ENCODE measurements around the gene CERS6.

CERS6 gene

DNA sequence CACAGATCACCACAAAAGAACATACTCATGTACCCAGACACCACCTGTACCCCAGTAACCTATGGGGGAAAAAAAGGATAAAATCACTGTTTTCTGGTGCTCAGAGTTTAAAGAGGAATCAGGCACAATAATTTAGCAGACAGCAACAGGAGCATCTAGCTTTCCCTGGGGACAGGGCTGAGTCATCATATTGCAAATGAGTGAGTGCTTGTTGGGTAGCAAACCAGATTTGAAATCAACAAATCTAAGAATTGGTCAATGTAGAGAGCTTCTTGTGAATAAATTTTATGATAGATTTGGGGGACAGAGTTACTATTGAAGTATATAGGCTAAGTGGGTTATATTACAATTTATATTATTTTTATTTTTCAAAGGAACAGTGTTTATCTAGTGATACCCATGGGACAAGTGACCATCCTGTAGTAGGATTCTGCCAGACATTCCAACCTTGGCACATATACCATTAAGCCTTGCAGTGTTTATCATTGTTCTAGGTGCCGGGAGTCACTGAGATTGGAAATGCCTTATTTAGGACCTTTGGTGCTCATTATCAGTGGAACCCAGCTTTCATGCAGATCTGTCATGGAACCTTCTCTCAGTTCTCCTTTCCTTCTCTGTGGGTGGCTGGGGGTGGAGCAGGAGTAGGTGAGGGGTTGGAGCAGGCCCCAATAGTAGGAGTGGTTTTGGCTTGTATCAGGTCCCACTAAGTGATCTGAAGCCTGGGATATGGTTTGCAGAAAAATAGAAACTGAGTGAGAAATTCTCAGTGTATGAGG, 117.2 kb downstream of the CERS6 start:
- no peak for DNase-seq

- DNase-seq = no peak
Observed at GRCh38 chr2:168574856-168575630, 119.0 kb downstream of the CERS6 start.

GRCh38 chr2:168577885-168578284, 121.8 kb downstream of the CERS6 start:
- DNase-seq = no peak

DNA sequence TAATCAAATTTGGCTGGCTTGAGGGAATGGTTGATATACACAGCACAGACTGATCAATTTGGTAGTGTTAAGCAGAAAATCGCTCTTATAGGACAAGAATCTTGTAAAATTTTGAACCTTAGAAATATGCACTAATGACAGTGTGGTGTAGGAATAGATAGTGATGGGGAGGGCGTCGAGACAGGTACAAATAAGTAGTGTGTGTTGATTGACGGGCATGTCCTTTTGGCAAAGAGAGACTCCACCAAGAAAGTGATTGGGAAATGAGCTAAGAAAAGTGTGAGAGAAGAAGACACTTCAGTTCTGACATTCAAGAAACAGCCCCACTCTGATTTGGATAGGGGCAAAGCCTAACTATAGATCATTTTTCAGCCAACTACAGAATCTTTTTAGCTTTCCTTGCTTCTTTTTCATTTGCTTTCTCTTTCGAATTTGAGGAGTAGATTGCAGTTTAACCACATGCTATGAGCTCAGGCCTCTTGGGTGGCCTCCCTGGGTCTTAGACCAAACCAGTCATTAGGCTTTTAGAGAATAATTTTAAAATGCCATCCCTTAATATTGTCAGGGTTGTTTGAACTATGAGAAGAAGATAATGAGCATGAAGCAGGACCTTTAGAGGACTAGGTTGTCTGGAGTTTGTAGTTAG, 127.1 kb downstream of the CERS6 start:
- no peak for DNase-seq

- no peak for DNase-seq
Observed at GRCh38 chr2:168583710-168584521, 127.8 kb downstream of the CERS6 start.

- no peak for DNase-seq
Observed at GRCh38 chr2:168584911-168585310, 128.8 kb downstream of the CERS6 start.

DNA sequence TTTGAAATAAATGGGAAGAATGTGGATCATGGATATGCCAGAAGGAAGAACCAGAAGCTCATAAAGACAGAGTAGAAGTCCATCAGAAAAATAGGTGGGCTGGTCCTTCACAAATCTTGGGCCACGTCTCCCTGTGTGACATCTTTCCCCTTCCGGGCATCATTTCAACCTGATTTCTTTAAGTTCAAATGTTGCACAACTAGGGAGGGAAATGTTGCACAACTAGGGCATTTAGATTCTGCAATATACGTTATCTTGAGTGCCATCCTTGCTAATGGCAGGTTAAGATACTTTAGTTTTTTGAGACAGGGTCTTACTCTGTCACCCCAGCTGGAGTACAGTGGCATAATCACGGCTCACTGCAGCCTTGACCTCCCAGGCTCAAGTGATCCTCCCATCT, 129.6 kb downstream of the CERS6 start:
- DNase-seq = no peak

DNA sequence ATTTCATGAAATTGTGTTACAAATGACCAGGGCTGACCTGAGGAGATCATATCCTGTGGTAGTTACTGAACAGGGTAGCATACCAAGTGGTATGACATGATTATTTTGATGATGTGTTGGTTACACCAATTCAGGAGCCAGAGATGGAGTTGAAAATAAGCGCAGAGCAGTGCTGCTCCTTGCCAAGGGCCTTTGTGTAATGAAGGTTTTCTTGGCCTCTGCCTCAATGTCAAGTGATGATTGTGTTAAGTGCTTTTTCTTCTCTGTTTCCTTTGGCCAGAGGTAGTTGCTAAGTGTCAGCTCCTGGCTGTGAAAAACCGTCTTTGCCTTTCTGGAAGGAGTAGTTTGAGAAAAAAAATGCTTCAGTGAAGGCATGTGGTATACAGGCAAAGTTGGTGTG, 131.2 kb downstream of the CERS6 start:
- no peak for DNase-seq

DNA sequence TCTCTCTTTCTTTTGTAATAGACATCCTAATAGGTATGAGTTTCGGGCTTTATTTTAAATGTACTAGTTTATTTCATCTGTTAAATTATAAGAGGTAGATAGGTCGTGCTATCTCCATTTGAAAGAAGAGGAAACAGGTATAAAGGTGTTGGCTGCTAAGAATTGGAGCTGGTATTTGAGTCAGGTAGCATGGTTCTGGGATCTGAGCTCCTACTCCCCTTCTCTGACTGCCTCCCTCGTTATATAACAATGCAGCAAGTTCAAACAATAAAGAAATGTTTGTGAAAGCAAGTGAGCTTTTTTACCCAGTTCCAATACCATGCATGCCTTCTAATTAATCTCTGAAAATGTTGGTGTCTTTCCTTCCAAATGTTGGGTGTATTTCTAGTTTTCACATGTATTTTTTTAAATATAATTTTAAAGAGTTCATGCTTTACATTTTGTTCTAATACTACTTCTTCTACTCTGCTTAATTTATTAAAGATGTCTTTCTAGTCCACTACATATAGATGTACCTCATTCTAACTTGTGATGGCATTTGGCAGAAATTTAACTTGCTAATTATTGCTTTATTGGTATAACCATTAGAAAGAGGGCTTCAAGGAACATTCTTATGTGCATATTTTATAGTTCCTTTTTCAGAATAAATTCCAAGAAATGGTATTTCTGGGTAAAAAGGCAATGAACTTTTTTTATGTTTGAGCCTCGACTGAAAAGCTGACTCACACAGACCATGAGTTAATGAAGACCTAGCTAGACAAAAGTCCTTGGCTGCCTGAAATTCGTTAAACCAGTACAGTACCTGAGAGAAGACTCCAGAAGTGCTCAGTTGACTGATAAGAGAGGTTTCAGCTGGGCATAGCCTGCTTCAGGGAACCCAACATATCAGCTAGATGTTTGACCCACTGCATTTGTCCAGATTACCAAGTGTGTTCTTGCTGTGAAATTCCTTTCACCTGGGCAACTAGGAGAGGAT, 133.5 kb downstream of the CERS6 start:
- DNase-seq = no peak

DNA sequence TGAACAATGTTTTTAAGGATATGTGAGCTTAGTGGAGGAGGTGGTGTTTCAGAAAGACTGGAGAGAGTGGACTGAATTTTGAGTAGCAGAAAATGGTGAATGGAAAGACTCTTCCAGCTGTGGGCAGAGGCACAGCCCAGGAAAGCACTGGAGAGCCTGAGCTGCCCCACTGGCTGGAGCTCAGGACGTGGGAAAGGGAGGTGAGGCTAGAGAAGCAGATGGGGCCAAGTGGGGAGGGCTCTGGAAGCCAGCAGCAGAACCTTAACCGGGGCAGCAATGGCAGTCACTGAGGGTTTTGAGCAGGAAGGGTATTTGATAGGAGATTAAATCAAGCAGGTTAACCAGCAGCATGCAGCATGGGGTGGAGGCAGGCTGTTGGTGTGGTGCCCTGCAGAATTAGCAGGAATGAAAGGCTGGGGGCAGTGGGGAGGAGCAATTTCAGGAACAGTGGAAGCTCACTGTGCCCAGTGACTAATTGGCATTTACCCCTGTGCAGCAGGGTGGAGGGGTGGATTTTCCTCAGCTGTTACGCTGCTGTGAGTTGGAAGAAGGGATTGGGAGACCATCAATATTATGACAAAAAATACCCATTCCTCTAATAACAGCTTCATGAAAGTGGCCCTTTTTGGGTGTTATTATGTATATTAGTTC, 136.2 kb downstream of the CERS6 start:
- DNase-seq = no peak

GRCh38 chr2:168593713-168594112, 137.6 kb downstream of the CERS6 start:
- DNase-seq = no peak

DNA sequence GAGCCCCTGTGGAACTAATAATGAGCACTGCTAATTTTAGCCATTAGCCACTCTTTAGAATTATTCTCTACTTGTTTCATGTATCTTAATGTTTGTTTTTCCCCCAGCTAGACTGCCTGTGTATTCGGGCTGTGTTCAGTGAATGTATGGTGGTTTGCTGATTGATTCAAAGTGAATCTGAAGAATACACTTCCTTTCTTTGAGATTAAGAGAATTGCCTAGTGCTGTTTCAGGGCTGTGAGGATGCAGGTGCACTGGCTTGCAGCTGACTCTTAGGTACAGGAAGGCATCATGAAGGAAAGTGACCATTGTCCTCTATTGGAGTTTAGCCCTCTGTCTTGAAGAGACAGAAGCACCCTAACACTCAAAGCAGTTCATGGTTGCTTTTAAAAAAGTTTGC, 138.7 kb downstream of the CERS6 start:
- no peak for DNase-seq

DNA sequence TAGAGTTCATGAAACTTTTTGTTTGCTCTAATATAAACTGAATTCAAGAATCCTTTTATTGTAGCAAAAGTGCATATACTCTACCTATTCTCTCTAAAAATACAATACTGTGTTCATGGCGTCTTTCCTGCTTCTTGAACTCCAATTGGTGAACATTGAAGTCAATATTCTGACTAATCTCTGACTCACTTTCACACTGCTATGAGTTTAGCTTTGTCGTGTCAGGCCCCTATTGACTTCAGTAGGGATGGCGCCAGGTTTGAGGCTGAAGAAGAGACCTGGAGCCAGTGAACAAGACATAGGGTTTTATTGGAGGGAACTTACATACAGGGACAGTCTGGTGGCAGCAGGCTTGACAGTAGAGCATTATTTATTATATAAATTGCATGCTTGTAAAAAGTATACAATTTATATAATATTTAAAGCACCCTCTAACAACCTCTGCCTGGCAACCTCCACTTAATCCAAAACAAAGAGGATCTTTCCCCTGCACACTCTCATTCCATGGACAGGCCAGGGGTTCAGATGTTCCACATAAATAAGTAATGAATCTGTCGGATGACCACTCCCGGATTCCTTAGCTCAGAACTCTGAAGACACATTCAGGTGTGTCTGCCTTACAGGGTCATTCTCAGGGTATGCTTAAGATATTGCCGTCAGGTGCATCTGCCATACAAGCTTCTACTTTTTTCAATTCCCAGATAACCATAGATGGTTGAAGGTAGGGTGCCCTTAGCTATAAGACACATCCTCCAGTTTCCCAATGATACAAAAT, 141.0 kb downstream of the CERS6 start:
- DNase-seq = no peak

DNA sequence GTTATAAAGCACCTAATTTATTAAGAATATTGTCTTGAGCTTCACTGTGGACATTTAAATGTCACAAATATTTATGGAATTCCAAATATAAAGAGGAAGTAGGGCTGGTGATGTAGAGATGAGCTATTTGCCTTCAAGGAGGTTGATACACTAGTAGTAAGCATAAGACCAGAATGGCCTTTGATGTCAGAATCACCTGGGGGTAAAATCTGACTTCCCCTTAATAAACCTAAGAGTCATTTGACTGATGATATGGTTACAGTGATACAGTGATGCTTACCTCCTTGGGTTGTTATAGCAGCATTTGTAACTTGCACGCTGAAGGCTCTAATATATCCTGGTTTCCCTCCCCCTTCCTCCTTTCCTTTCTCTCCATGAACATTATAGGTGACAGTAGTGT, 143.7 kb downstream of the CERS6 start:
- no peak for DNase-seq

DNA sequence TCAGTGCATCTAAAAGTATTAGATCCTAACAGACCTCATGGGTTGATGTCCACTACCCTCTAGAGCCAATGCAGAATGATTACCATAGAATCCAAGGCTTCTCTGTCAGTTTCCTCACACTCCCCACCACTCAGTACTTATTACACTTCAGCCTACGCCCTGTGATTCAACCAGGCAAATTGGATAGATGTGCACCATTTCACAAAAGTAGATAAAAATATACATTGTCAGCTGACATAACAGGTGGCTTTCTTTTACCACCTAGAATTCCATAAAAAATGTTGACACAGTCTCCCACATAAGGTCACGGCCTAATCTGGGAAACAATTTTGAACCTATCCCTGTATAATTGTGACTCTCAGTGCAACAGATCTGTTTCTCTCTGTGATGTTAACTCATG, 144.9 kb downstream of the CERS6 start:
- no peak for DNase-seq

GRCh38 chr2:168601741-168602140, 145.7 kb downstream of the CERS6 start:
- no peak for DNase-seq

DNA sequence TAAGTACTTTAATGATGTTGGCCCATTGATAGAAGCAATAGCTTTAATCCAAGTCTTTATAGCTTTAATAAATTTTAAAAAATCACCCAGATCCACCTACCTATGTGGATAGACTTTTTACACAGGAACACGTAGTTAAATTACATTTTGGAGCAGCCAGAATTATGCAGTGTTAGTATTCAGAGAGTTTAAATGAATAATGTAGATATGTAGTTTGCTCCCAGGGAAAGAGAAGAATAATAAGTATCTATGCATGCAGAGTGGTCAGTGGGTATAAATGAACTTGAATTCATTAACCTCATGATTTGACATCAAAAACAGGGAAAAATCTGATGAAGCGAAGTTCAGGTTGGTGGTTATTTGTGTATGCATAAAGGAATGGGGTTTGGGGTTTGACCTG, 146.3 kb downstream of the CERS6 start:
- DNase-seq = no peak

DNA sequence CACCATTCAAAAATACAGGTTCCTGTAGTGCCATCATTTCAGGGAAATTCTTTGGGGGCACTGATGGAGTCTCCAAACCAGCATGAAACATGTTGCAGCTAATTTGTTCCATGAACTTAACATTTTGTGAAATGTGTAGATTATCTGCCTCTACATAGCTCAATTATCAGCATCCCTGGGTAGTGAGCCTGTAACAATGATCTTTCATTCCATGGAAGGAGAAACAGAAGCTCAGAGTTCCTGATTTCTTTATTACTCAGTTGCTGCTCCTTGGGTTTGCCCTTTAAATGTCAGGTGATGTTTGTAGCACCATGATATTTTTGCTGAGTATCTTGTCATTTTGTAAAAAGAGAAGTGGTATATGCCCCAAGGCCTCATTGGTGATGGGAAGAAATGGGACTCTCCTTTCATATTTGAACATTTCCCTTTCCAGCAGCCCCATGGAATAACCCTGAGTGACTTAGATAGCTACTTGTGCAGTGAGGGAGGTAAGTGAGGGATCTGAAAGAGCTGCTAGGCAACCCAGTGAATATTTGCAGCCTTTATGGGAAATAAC, 146.9 kb downstream of the CERS6 start:
- DNase-seq = no peak

DNA sequence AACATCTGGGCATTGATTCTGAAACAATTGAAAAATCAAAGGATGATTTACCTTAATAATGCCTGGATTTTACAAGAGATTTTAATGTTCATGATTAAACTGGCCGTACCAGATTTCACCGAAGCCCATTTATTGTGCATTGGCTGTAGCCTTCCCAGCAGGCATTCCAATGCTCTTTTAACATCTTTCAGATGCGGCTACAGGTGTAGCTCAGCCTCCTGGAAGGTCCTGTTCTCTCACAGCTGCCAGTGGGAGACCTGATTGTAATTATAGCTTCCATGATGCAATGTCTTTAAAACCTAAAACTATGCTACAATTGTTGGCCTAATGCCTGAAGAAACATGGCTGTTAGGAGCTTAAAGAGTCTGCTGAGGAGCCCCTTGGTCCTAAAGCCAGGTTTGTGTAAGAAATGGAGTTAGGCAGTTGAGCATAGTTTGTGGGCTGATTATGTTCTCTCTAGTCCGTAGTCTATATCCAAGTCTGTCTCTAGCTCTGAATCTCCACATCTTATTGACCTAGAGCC, 147.4 kb downstream of the CERS6 start:
- no peak for DNase-seq

GRCh38 chr2:168604252-168604651, 148.2 kb downstream of the CERS6 start:
- DNase-seq = no peak

Data from effector CD8-positive, alpha-beta T cell (primary cell).